ENCODE results near the gene PRKCE. TPM values are rescaled to one million over a fixed set of nuclear protein-coding genes. Genes with fewer than 3 reads are reported as not detected.

Gene PRKCE
- total RNA-seq, 2 donors from 2014 or later: 5.8 to 18.1 TPM

DNA sequence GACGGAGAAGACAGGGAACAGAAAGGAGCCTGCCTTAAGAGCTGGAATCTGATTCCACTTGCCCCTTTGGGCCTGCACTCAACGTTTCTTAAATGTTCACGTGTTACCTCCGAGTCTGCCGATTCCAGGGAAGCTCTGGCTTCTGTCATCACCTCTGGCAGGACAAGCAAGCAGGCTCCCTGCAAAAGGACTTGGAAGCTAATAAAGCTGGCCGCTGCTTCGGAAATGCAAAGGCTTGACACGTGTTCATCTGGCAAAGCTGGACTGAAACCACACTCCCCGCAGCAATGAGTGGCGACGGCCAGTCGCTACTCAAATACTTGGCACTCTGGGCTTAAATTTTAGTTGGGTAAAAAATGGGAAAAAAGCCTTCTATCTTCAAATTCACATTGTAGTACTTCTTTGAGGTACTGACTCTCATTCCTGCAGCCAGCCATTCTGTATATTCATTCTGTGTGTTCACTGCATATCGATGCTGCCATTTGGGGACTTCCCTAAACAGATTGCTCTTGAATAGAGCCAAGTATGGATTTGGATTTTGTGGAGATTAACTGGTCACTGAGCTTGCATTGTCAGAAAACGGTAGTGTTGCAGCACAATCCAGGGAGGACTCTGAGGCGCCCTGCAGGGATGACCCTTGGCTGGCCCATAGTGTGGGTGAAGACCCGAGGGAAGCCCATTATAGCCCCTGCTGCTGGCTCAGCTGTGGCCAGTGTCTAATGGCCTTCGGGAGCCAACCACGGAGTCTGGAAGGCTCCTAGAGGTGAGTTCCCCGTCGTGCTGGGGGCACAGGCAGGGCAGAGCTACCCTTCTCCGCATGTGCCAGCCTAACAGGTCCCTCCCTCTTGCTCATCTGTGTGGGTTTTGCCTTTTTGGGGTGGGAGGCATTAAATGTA lies 231.5 kb downstream of the PRKCE start:
- DNase-seq (ENCODE audit: low spot score): no peak

DNA sequence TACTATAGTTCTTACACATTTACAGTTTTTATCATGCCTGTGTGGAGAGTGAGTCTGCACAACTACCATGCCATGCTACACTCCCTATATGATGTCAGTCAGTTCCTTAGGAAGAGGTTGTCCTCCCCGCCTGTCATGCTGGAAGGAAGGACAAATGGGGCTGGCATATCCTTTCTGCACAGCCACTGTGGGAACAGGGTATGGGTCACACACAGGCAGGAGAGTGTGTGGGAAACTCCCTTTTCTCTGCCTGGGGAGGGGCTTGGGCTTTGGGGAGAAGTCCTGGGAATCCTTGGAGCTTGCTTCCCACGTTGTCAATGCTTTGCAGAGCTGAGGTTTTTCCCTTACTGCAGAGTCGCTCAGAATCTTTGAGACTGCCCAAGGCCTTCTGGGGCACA lies 232.1 kb downstream of the PRKCE start:
- DNase-seq (ENCODE audit: low spot score): no peak
- TF ChIP-seq, protein P1, sequence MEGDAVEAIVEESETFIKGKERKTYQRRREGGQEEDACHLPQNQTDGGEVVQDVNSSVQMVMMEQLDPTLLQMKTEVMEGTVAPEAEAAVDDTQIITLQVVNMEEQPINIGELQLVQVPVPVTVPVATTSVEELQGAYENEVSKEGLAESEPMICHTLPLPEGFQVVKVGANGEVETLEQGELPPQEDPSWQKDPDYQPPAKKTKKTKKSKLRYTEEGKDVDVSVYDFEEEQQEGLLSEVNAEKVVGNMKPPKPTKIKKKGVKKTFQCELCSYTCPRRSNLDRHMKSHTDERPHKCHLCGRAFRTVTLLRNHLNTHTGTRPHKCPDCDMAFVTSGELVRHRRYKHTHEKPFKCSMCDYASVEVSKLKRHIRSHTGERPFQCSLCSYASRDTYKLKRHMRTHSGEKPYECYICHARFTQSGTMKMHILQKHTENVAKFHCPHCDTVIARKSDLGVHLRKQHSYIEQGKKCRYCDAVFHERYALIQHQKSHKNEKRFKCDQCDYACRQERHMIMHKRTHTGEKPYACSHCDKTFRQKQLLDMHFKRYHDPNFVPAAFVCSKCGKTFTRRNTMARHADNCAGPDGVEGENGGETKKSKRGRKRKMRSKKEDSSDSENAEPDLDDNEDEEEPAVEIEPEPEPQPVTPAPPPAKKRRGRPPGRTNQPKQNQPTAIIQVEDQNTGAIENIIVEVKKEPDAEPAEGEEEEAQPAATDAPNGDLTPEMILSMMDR (IDR thresholded peaks at IDR 0.05): no peak
- no peak for ATAC-seq (ENCODE audit: insufficient number of reproducible peaks, low FRiP score, low read depth)
- Histone ChIP-seq H3K4me1 (ENCODE audit: control insufficient read depth in 1 of 2, low read depth in 2 of 2) (peaks cover 19 to 40% of the 10 kb centered on the region in 2 donors), H3K36me3 (no peaks in the 10 kb centered on the region), H3K27me3 (replicated peaks; ENCODE audit: insufficient read depth) (no peaks in the 10 kb centered on the region), H3K27ac (no peak overlapping the region), H3K4me3 (no peak overlapping the region), H3K9me3 (no peaks in the 10 kb centered on the region)

More for the DNA sequence above, 231.5 kb downstream of the PRKCE start:
- no peak for ATAC-seq (ENCODE audit: insufficient number of reproducible peaks, low FRiP score, low read depth)
- Histone ChIP-seq H3K9me3 (no peaks in the 10 kb centered on the region), H3K36me3 (no peaks in the 10 kb centered on the region), H3K4me3 (peak overlapping the region; percentile 12), H3K4me1 (ENCODE audit: control insufficient read depth in 1 of 2, low read depth in 2 of 2) (peaks cover 19 to 40% of the 10 kb centered on the region in 2 donors), H3K27me3 (replicated peaks; ENCODE audit: insufficient read depth) (no peaks in the 10 kb centered on the region), H3K27ac (no peak overlapping the region)
- TF ChIP-seq, protein P1 (IDR thresholded peaks at IDR 0.05): no peak

DNA sequence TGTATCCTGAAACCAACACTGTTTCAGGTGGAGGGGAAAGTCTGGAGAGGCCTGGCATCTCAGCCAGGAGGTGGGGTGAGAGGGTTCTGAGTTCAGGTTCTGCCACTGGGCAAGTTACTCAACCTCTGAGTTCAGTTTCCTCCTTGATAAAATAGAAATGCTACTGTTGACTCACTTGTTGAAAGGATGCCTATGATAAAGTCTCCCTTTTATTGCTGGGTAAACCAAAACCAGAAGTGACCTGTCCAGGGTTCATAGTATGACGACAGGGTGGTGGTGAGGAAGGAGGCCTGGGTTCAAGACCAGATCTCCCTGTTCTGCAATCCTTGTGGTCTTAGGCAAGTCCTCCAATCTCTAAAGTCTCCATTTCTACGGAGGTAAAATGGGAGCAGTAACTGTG lies 232.7 kb downstream of the PRKCE start:
- H3K27me3 ChIP-seq (replicated peaks; ENCODE audit: insufficient read depth): no peaks in the 10 kb centered on the region
- no peak overlapping the region for H3K4me3 ChIP-seq
- H3K4me1 ChIP-seq (ENCODE audit: control insufficient read depth in 1 of 2, low read depth in 2 of 2): peaks cover 19 to 40% of the 10 kb centered on the region in 2 donors
- H3K36me3 ChIP-seq: no peaks in the 10 kb centered on the region
- DNase-seq (ENCODE audit: low spot score): no peak
- H3K27ac ChIP-seq: no peak overlapping the region
- TF ChIP-seq, protein P1 (IDR thresholded peaks at IDR 0.05): no peak
- no peaks in the 10 kb centered on the region for H3K9me3 ChIP-seq
- ATAC-seq (ENCODE audit: insufficient number of reproducible peaks, low FRiP score, low read depth): no peak

DNA sequence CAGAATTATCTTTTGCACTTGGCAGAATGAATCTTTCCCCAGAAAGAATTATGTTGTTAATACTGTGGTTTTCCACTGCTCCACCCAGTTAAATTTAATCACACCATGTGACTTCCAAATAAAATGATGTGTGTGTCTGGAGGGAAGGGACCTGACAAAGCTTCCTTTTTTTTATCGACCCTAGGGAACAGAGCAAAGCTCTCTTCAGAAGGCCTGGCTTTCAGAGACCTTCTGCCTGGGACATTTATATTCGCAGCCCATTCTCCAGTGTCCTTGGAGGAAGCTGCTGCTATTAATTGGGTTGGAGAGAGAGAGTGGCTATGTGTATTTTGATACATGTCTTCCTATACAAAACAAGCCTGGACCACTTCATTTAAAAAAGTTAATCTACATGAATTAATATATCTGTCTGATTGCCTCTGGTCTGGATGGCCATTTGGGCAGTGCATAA lies 233.7 kb downstream of the PRKCE start:
- no peaks in the 10 kb centered on the region for H3K27me3 ChIP-seq (replicated peaks; ENCODE audit: insufficient read depth)
- no peaks in the 10 kb centered on the region for H3K9me3 ChIP-seq
- TF ChIP-seq, protein P1 (IDR thresholded peaks at IDR 0.05): no peak
- no peak overlapping the region for H3K27ac ChIP-seq
- no peaks in the 10 kb centered on the region for H3K36me3 ChIP-seq
- ATAC-seq (ENCODE audit: insufficient number of reproducible peaks, low FRiP score, low read depth) (no peak), DNase-seq (ENCODE audit: low spot score) (no peak)
- H3K4me1 ChIP-seq (ENCODE audit: control insufficient read depth in 1 of 2, low read depth in 2 of 2): peaks cover 19 to 40% of the 10 kb centered on the region in 2 donors
- H3K4me3 ChIP-seq: no peak overlapping the region

DNA sequence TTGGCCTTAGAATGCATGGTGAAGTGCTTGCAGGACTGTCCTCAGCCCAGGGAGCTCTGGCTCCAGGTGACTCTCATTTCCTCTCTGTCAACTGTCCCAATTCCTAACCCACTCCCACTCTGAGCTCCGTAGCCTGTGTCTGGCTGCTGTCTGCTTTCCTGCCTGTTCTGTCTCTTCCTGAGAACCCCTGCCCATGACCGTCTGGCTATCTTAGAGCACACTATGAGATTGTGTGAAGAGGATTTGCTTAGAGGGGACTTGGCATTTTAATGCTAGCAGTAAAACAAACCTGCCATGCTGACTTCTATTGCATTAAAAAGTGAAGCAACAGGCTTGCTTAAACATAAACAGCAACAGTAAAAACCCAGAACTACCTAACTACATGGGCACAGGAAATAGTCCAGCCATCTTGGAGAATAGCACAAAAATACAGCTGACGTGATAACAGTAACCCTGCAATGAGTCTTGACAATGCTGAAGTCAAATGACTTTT lies 234.7 kb downstream of the PRKCE start:
- no peak for ATAC-seq (ENCODE audit: insufficient number of reproducible peaks, low FRiP score, low read depth)
- H3K4me1 ChIP-seq (ENCODE audit: control insufficient read depth in 1 of 2, low read depth in 2 of 2): peaks cover 19 to 48% of the 10 kb centered on the region in 2 donors
- DNase-seq (ENCODE audit: low spot score): no peak
- H3K36me3 ChIP-seq: no peaks in the 10 kb centered on the region
- no peaks in the 10 kb centered on the region for H3K9me3 ChIP-seq
- no peaks in the 10 kb centered on the region for H3K27me3 ChIP-seq (replicated peaks; ENCODE audit: insufficient read depth)
- H3K27ac ChIP-seq: no peak overlapping the region
- H3K4me3 ChIP-seq: no peak overlapping the region
- TF ChIP-seq, protein P1 (IDR thresholded peaks at IDR 0.05): no peak
